Keratinocyte (primary cell): ENCODE data around the gene NCKAP5.

Experiments
- CTCF ChIP-seq, 3 experiments: IDR thresholded peaks in 1 of 3; conservative IDR thresholded peaks in 1 of 3; optimal IDR thresholded peaks in 1 of 3; 2 replicates in 2 of 3; 3 replicates in 1 of 3; pipeline versions ENCODE3 to v1.5.1; 2011; ENCODE audit warnings: low read length in 3 of 3, mild to moderate bottlenecking in 3 of 3, moderate library complexity in 2 of 3, control low read depth in 1 of 3, inconsistent platforms in 1 of 3; ENCODE audit not compliant: insufficient read depth in 2 of 3; ENCODE audit errors: extremely low read depth in 1 of 3
- EZH2 ChIP-seq: IDR thresholded peaks from one replicate; pipeline ENCODE4 v1.6.1; 2012; ENCODE audit warnings: inconsistent platforms, mild to moderate bottlenecking, low read length, moderate library complexity

- TF ChIP-seq CTCF (optimal IDR thresholded peaks at IDR 0.05 in 1 of 3, IDR thresholded peaks at IDR 0.05 in 1 of 3, conservative IDR thresholded peaks at IDR 0.05 in 1 of 3; ENCODE audit: extremely low read depth in 1 of 3, insufficient read depth in 2 of 3, low read length in 3 of 3): no peak
- TF ChIP-seq EZH2: no peak
Measured at GRCh38 chr2:133521146-133521745, 47.0 kb downstream of the NCKAP5 start.
